Measurements from ENCODE around the gene GMPR2.

The GMPR2 gene

GRCh38 chr14:24247422-24247821, 14.7 kb downstream of the GMPR2 start:
- Histone ChIP-seq H3K9ac (ENCODE audit: low read length) (no peak overlapping the region), H3K36me3 (replicated peaks; ENCODE audit: low read depth, low read length) (no peaks in the 10 kb centered on the region), H3K4me1 (ENCODE audit: low read length) (peaks cover 36% of the 10 kb centered on the region), H3K4me3 (ENCODE audit: low read length) (no peak overlapping the region), H2AFZ (ENCODE audit: low read depth, low read length) (no peak overlapping the region), H3K4me2 (ENCODE audit: low read length) (0 out of 2 replicates have a peak overlapping the region, but pooled peaks have one; percentile 5), H4K20me1 (ENCODE audit: insufficient read depth, low read length) (no peaks in the 10 kb centered on the region), H3K9me3 (ENCODE audit: insufficient read depth, low read length) (no peaks in the 10 kb centered on the region), H3K27ac (ENCODE audit: low read length) (no peak overlapping the region), H3K79me2 (ENCODE audit: low read length) (no peaks in the 10 kb centered on the region), H3K27me3 (ENCODE audit: low read depth, low read length) (no peaks in the 10 kb centered on the region)
- TF ChIP-seq EZH2phosphoT487 (IDR thresholded peaks at IDR 0.05; ENCODE audit: low read depth) = no peak
- no peak for TF ChIP-seq CTCF (IDR thresholded peaks at IDR 0.05; ENCODE audit: low read depth, low read length)

- Histone ChIP-seq H3K9ac (ENCODE audit: low read length) (no peak overlapping the region), H2AFZ (ENCODE audit: low read depth, low read length) (no peak overlapping the region), H3K4me3 (ENCODE audit: low read length) (no peak overlapping the region), H3K27ac (ENCODE audit: low read length) (no peak overlapping the region), H3K9me3 (ENCODE audit: insufficient read depth, low read length) (no peaks in the 10 kb centered on the region), H3K27me3 (ENCODE audit: low read depth, low read length) (no peaks in the 10 kb centered on the region), H3K4me1 (ENCODE audit: low read length) (peaks cover 30% of the 10 kb centered on the region), H4K20me1 (ENCODE audit: insufficient read depth, low read length) (no peaks in the 10 kb centered on the region), H3K36me3 (replicated peaks; ENCODE audit: low read depth, low read length) (no peaks in the 10 kb centered on the region), H3K79me2 (ENCODE audit: low read length) (no peaks in the 10 kb centered on the region), H3K4me2 (ENCODE audit: low read length) (no peak overlapping the region)
- TF ChIP-seq EZH2phosphoT487 (IDR thresholded peaks at IDR 0.05; ENCODE audit: low read depth) (no peak), CTCF (IDR thresholded peaks at IDR 0.05; ENCODE audit: low read depth, low read length) (no peak)
Measured at GRCh38 chr14:24249230-24250021, 16.7 kb downstream of the GMPR2 start.

GRCh38 chr14:24250354-24250753, 17.6 kb downstream of the GMPR2 start:
- H4K20me1 ChIP-seq (ENCODE audit: insufficient read depth, low read length) = no peaks in the 10 kb centered on the region
- no peaks in the 10 kb centered on the region for H3K9me3 ChIP-seq (ENCODE audit: insufficient read depth, low read length)
- H3K4me3 ChIP-seq (ENCODE audit: low read length) = no peak overlapping the region
- H3K27ac ChIP-seq (ENCODE audit: low read length) = no peak overlapping the region
- no peaks in the 10 kb centered on the region for H3K27me3 ChIP-seq (ENCODE audit: low read depth, low read length)
- H3K4me2 ChIP-seq (ENCODE audit: low read length) = no peak overlapping the region
- H3K36me3 ChIP-seq (replicated peaks; ENCODE audit: low read depth, low read length) = no peaks in the 10 kb centered on the region
- no peaks in the 10 kb centered on the region for H3K79me2 ChIP-seq (ENCODE audit: low read length)
- H3K9ac ChIP-seq (ENCODE audit: low read length) = no peak overlapping the region
- TF ChIP-seq EZH2phosphoT487 (IDR thresholded peaks at IDR 0.05; ENCODE audit: low read depth) (no peak), CTCF (IDR thresholded peaks at IDR 0.05; ENCODE audit: low read depth, low read length) (no peak)
- no peak overlapping the region for H2AFZ ChIP-seq (ENCODE audit: low read depth, low read length)
- peaks cover 30% of the 10 kb centered on the region for H3K4me1 ChIP-seq (ENCODE audit: low read length)

- TF ChIP-seq CTCF (IDR thresholded peaks at IDR 0.05; ENCODE audit: low read depth, low read length) (no peak), EZH2phosphoT487 (IDR thresholded peaks at IDR 0.05; ENCODE audit: low read depth) (no peak)
- H3K79me2 ChIP-seq (ENCODE audit: low read length) = no peaks in the 10 kb centered on the region
Measured at GRCh38 chr14:24251880-24252288, 19.2 kb downstream of the GMPR2 start.

More at GRCh38 chr14:24251880-24252288, 19.2 kb downstream of the GMPR2 start:
- Histone ChIP-seq H3K9me3 (ENCODE audit: insufficient read depth, low read length) (no peaks in the 10 kb centered on the region), H3K27ac (ENCODE audit: low read length) (no peak overlapping the region), H4K20me1 (ENCODE audit: insufficient read depth, low read length) (no peaks in the 10 kb centered on the region), H2AFZ (ENCODE audit: low read depth, low read length) (no peak overlapping the region), H3K4me2 (ENCODE audit: low read length) (no peak overlapping the region), H3K4me3 (ENCODE audit: low read length) (no peak overlapping the region), H3K4me1 (ENCODE audit: low read length) (peaks cover 23% of the 10 kb centered on the region), H3K36me3 (replicated peaks; ENCODE audit: low read depth, low read length) (no peaks in the 10 kb centered on the region), H3K9ac (ENCODE audit: low read length) (no peak overlapping the region), H3K27me3 (ENCODE audit: low read depth, low read length) (no peaks in the 10 kb centered on the region)

All from OCI-LY3 (cell line).